CD1c-positive myeloid dendritic cell (primary cell): ENCODE data around the gene RAD51B.
"Not testable (repeated sequence)": the region's sequence is repeated elsewhere in the genome, so short reads cannot be mapped to it uniquely, and the experiment has no call there.

Experiments used
- DNase-seq: peaks from one replicate; pipeline ENCODE4 v3.0.0-alpha.2; 2016; ENCODE audit errors: extremely low spot score

Gene RAD51B

GRCh38 chr14:68079941-68080697 is 260.5 kb downstream of the RAD51B start:
- no peak for DNase-seq

- no peak for DNase-seq
Observed at GRCh38 chr14:68081489-68081888, 261.9 kb downstream of the RAD51B start.

GRCh38 chr14:68082698-68083291 is 263.2 kb downstream of the RAD51B start:
- DNase-seq, result no peak

- DNase-seq, result no peak
Observed at GRCh38 chr14:68084256-68084655, 264.7 kb downstream of the RAD51B start.

GRCh38 chr14:68085742-68086141 is 266.2 kb downstream of the RAD51B start:
- DNase-seq, result no peak

- DNase-seq, result no peak
Observed at GRCh38 chr14:68088451-68088854, 268.9 kb downstream of the RAD51B start.

GRCh38 chr14:68089146-68089731 is 269.7 kb downstream of the RAD51B start:
- DNase-seq, result no peak

- DNase-seq, result no peak
Observed at GRCh38 chr14:68094158-68094557, 274.6 kb downstream of the RAD51B start.

GRCh38 chr14:68094752-68095151 is 275.2 kb downstream of the RAD51B start:
- no peak for DNase-seq

- no peak for DNase-seq
Observed at GRCh38 chr14:68097727-68098126, 278.1 kb downstream of the RAD51B start.

- DNase-seq, result no peak
Observed at GRCh38 chr14:68098834-68099233, 279.3 kb downstream of the RAD51B start.

- no peak for DNase-seq
Observed at GRCh38 chr14:68099495-68100045, 280.0 kb downstream of the RAD51B start.

- DNase-seq, result not testable (repeated sequence)
Observed at GRCh38 chr14:68101715-68102301, 282.2 kb downstream of the RAD51B start.

- no peak for DNase-seq
Observed at GRCh38 chr14:68103853-68104252, 284.3 kb downstream of the RAD51B start.

GRCh38 chr14:68104518-68104917 is 284.9 kb downstream of the RAD51B start:
- no peak for DNase-seq

- DNase-seq, result no peak
Observed at GRCh38 chr14:68105816-68106215, 286.2 kb downstream of the RAD51B start.

- no peak for DNase-seq
Observed at GRCh38 chr14:68106456-68106855, 286.9 kb downstream of the RAD51B start.

GRCh38 chr14:68106905-68107304 is 287.3 kb downstream of the RAD51B start:
- no peak for DNase-seq

GRCh38 chr14:68109132-68109900 is 289.7 kb downstream of the RAD51B start:
- DNase-seq, result no peak

- no peak for DNase-seq
Observed at GRCh38 chr14:68111097-68111852, 291.7 kb downstream of the RAD51B start.

GRCh38 chr14:68111853-68112270 is 292.3 kb downstream of the RAD51B start:
- DNase-seq, result no peak
